HG03342 (cell line): ENCODE results near the gene USP8.
"Not testable (repeated sequence)": the region's sequence is repeated elsewhere in the genome, so short reads cannot be mapped to it uniquely, and the experiment has no call there.

Experiments
- ATAC-seq: cut with Tn5 transposase; IDR thresholded peaks from one replicate; pipeline ENCODE4 v1.9.1; 2021; ENCODE audit warnings: mild to moderate bottlenecking, moderate library complexity; ENCODE audit not compliant: unreplicated experiment

The USP8 gene

DNA sequence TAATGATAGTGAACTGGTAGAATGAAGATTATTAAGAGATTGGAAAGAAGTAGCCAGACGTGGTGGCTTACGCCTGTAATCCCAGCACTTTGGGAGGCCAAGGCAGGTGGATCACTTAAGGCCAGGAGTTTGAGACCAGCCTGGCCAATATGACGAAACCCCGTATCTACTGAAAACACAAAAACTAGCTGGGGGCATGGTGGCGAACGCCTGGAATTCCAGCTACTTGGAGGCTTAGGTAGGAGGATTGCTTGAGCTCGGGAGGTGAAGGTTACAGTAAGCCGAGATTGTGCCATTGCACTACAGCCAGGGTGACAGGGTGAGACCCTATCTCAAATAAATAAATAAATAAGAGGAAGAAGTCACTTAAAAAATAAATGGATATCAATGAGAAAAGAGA lies 14.0 kb downstream of the USP8 start:
- no peak for ATAC-seq

DNA sequence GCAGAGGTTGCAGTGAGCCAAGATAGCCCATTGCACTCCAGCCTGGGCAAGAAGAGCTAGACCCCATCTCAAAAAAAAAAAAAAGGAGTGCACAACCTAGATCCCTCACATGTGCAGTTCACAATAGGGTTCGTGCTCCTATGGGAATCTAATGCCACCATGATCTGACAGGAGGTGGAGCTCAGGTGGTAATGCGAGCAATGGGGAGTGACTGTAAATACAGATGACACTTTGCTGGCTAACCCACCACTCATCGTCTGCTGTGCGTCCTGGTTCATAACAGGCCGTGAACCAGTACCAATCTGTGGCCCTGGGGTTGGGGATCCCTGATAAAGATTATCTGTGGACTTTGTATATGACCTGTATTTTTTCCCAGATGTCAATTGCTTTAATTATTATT lies 16.7 kb downstream of the USP8 start:
- no peak for ATAC-seq

DNA sequence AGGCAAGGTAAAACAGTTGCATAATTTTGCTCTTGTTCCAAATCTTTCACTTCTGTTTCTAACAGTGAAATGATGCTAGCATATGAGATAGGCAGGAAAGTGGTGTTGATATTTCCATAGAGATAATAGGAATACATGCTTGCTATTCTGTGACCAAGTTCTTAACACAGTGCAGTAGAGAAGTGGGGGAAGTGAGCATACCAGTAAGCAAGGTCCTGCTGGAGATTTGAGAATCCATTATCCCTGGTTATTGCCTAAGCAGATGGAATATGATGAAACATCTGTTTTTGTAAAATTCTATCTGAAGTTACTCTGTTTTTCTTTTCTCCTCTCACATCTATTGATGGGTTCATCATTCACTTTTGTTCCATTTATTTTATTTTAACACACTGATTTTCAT lies 28.7 kb downstream of the USP8 start:
- ATAC-seq = no peak

DNA sequence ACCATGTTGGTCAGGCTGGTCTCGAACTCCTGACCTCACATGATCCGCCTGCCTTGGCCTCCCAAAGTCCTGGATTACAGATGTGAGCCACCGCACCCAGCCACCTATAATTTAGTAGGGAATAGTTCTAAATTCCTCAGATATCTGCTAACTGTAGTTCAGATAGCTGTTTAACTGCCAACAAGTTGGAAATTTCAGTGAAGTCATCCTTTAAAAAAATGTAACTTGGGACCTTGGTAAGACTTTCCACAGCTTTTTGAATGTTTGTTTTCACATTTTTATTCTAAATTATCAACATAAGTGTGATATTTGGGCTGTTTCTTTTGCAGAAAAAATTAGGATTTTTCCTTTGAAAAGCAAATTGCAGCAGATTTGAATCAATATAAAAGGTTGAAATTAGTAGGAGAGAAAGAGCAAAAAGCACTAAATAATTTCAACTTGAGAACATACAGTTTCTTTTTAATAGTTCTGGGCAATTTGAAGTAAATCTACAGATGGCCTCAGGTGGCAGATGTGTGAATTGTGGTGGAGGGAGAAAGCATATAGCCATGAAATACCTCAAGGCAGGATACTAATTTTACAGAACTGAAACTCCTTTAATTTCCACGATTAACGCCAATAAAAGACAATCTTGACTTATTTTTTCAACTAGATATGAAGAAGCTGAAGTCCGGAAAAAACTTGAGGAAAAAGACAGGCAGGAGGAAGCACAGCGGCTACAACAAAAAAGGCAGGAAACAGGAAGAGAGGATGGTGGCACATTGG lies 34.3 kb downstream of the USP8 start:
- ATAC-seq = no peak

DNA sequence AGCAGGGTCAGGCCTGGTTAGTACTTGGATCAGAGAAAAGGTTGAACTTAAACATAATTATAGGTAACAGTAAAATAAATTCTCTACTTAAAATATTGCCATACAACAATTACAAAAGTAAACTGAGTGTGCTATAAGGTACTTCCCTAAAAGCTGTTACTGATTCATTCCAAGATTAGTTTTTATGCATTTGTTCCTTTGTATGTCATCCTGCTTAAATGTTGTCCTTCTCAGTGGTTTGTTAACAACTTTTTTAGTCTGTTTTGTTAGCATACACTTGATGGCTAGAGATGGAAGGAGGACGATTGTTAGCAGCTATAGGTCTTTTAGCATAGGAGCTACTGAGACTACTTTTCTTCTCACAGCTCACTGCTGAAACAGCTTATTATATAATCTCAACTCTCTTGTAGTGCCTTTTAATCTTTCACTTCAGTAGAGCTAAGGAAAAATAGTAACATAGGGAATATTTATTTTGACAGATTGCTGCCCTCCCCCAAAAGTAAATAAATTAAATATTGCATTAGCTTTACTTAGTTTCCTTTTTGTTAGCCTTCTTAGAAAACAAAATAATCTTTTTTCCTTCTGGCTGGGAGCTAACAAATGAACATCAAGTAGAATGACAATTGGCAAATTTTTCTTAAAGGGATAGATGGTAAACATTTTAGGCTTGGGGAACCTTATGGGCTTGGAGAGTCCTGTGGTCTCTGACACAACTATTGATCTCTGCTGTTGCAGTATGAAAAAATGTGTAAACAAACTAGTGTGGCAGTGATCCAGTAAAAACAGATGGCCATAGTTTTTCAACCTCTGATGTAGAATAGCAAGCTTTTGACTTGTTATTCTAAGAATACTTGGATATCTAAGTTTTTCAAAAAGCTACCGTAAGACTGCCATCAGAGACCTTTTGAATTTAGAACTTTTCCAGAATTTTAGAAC lies 39.5 kb downstream of the USP8 start:
- ATAC-seq = no peak

DNA sequence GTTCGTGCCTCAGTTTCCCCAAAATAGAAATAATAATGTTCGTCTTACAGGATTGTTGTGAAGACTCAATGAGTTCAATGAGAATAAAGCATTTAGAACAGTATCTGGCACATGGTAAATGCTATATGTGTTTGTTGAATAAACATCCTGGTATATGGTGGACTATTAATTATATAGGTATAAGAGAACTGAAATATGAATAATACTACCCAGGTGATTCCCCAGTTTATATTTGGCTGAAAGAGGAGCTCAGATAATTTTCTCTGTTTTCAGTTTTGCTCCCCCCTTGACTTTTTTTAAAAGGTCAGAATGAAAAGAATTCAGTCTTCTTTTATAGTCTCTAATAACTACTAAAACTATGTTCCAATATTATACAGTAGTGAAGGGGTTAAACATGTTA lies 46.9 kb downstream of the USP8 start:
- ATAC-seq = no peak

DNA sequence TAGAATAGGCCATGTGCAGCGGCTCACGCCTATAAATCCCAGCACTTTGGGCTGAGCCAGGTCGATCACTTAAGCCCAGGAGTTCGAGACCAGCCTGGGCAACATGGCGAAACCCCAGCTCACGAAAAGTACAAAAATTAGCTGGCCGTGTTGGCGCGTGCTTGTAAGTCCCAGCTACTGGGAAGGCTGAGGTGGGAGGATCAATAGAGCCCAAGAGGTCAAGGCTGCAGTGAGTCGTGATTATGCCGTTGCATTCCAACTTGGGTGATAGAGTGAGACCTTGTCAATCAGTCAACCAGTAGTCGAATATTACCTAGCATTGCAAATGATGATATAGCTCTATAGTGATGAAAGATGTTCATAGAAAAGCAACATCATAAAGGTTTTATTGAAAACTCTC lies 51.9 kb downstream of the USP8 start:
- no peak for ATAC-seq

DNA sequence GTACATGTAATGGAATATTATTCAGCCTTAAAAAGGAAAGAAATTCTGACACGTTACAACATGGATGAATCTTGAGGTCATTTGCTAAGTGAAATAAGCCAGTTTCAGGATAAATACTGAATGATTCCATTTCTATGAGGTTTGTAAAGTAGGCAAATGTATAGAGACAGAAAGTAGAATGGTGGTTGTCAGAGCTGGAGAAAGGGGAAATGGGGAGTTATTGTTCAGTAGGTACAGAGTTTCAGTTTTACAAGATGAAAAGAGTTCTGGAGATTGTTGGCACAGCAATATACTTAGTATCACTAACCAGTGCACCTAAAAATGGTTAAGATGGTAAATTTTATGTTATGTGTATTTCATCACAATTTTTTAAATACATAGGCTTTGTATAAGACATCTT lies 60.6 kb downstream of the USP8 start:
- ATAC-seq = peak; percentile 76

DNA sequence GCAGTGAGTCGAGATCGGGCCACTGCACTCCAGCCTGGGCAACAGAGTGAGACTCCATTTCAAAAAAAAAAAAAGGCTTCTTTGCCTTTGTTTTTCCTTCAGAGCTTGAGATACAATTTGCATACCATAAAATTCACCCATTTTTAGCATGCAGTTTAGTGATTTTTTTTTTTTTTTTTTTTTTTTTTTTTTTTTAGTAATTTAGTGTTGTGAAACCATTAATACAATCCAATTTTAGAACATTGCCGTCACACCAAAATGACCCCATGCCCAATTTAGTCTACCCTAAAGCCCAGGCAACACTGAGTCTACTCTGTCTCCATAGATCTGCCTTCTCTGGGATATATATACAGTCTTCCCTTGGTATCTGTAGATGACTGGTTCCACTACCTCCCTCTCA lies 61.2 kb downstream of the USP8 start:
- ATAC-seq = no peak

DNA sequence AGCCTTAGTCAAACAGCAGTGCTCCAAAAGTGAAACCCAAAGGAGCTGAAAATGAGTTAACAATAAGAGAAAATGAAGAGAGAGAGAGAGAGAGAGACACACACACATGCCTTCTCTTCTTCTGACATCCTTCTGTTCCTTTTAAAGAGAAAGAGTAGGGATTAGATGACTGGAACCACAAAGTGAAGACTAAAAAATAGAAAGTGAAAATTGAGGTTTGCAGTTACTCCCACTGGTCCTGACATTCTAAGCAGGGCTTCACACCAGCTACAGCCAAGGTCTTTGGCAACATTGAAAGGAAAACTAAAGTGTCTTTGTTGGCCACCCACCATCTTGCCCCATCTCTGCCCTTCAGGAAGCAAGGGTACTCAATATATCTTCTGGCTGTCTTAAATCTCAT lies 63.1 kb downstream of the USP8 start:
- no peak for ATAC-seq

DNA sequence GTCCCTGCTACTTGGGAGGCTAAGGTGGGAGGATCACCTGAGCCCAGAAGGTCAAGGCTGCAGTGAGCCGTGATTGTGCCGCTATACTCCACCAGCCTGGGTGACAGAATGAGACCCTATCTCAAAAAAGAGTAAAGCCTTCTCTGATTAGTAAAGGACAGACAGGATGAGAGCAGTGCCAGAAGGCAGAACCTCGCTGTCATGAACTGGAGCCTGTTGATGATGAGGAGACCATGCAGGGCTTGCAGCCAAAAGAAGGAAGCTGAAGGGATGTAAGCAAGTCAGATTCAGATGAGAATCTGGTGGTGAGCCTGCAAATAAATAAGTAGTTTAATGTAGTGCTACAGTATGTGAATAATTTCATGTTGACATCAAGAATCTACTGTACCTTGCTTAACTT lies 69.4 kb downstream of the USP8 start:
- no peak for ATAC-seq

DNA sequence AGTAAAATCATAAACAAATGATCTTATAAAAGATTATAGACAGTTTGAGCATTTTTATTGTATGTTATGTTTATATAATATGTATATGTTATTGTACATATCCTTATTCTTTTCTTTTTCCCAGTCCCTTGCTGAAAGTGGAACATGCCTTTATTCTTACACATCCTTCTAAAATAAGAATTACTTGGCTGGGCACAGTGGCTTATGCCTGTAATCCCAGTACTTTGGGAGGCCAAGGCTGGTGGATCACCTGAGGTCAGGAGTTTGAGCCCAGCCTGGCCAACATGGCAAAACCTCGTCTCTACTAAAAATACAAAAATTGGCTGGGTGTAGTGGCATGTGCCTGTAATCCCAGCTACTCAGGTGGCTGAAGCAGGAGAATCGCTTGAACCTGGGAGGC lies 70.3 kb downstream of the USP8 start:
- ATAC-seq = not testable (repeated sequence)

DNA sequence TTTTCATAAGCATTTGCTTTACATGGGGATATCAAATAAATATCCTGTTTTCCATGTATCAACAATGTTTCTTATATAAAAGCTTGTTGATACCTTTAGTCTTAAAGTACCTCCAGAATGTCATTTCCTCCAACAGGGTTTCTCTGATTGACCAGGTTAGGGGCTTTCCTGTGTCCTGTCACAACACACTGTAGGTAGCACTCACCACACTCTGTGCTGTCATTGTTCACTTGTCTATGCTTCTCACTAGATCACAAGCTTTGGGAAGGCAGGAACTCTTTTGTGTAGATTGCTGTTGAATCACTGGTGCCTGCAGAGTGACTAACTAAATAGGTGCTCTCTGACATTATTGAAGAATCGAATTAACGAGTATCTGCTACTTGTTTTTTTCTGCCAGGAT lies 72.5 kb downstream of the USP8 start:
- ATAC-seq = no peak

DNA sequence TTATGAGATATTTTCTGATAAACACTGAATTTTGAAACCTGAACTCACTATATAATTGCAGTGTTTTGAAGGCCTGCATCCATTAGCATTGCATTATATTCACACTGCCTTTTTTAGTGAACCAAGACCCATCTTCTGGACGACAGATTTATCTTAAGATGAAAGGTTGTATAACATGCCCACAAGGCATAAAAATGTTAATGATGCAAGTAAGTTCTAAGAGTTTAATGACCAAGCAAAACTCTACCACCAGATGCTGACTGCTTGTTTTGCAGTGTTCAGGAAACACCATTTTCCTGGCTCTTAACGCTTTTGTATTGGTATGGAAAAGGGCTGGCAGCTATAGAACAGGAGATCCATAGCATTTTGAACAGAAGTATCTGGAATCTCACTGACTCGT lies 76.1 kb downstream of the USP8 start:
- ATAC-seq = no peak

DNA sequence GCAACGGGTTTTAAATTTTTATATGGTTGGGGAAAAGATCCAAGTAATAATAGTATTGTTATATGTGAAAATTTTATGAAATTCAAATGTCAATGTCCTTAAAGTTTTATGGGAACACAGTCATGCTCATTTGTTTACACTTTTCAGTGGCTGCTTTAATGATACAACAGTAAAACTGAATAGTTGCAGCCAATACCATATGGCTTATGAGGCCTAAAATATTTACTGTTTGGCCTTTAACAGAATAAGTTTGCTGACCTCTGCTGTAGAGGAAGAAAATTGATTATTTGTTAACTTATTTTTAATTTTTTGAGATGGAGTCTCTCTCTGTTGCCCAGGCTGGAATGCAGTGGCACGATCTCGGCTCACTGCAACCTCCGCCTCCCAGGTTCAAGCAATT lies 77.6 kb downstream of the USP8 start:
- no peak for ATAC-seq

DNA sequence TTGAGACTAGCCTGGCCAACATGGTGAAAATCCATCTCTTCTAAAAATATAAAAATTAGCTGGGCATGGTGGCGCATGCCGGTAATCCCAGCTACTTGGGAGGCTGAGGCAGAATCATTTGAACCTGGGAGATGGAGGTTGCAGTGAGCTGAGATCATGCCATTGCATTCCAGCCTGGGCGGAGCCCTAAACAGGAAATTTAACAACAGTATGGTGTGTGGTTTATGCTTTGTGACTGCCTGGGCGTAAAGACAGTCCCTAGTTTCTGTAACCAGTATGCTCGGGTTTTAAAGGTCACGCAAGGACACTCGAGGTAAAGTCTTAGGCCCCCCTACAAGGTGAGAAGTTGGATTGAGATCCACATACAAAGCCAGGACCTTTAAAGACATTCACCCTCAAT lies 78.9 kb downstream of the USP8 start:
- ATAC-seq = no peak

DNA sequence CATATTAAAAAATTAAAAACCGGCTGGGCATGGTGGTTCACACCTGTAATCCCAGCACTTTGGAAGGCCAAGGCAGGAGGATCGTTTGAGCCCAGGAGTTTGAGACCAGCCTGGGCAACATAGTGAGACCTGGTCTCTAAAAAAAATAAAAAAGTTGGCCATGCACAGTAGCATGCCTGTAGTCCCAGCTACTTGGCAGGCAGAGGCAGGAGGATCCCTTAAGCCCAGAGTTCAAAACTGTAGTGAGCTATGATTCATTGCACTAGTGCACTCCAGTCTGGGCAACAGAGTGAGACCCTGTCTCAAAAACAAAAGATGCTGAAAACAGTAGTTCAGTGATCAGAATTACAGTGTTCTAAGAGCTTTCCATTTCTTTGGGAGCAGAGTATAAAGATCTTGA lies 81.5 kb downstream of the USP8 start:
- ATAC-seq = not testable (repeated sequence)

DNA sequence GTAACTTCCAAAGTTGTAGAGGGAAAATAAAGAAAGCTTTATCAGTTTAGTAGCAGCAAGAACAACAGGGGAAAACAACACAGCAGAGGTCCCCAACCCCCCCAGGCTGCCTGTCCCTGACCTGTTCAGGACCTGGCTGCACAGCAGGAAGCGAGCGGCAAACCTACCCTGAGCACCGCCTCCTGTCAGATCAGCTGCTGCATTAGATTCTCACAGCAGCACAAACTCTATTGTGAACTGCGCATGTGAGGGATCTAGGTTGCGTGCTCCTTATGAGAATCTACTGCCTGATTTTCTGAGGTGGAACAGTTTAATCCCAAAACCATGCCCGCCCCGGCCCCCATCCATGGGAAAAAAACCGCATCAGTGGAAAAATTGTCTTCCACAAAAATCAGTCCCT lies 81.9 kb downstream of the USP8 start:
- no peak for ATAC-seq

DNA sequence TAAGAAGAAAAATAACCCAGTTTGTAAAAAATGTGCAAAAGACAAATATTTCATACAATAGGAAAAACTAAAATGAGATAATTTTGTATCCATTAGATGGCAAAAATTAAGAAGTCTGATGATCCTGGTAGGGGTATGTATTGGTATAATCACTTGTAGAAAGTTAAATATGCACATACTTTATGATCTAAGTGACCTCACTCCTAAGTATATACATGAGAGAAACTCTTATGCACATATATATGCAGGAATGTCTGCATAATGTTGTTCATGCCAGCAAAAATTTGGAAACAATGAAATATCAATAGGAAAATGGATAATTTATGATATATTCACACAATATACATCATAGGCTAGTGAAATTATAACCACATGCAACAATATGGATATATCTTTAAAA lies 88.8 kb downstream of the USP8 start:
- ATAC-seq = no peak

DNA sequence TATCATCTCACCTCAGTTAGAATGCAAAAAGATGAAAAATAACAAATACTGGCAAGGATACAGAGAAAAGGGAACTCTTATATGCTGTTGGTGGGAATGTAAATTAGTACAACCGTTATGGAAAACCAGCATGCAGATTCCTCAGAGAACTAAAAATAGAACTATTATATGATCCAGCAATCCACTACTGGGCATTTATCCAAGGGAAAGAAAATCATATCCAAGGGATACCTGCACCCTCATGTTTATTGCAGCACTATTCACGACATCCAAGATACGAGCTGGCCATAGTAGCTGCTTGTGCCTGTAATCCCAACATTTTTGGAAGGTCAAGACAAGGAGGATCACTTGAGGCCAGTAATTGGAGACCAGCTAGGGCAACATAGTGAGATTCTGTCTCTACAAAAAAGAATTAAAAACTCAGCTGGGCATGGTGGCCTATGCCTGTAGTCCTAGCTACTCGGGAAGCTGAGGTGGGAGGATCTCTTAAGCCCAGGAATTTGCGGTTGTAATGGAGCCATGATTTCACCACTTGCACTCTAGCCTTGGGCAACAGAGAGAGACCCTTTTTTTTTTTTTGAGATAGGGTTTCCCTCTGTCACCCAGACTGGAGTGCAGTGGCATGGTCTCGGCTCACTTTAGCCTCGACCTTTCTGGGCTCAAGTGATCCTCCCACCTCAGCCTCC lies 95.7 kb downstream of the USP8 start:
- ATAC-seq = no peak

DNA sequence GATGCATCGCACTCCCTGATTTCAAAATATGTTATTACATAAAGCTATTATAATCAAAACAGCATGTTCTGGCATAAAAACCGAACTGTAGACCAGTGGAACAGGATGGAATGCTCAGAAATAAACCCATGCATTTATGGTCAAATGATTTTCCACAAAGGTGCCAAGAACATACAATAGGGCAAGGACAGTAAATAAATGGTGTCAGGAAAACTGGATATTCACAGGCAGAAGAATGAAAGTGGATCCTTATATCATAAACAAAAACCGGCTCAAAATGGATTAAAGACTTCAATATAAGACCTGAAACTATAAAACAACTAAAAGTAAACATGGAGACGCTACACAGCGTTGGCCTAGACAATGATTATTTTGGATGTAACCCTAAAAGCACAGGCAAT lies 99.6 kb downstream of the USP8 start:
- no peak for ATAC-seq

DNA sequence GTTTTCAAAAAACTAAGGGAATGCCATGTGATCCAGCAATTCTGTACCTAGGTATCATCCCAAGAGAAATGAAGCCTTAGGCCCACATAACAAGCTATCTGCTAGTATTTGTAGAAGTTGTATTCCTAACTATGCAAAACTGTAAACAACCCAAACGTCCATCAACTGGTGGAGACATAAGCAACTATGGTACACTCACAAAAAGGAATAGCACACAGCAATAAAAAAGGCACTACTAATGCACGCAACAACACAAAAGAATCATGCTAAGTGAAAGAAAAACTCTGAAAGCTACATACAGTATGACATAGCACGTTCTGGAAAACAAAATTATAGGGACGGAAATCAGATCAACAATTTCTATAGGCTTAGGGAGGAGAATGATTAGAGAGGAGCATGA lies 107.0 kb downstream of the USP8 start:
- no peak for ATAC-seq
